HEK293 (cell line): Measurements from ENCODE around the gene DYTN.
"Not testable (repeated sequence)": the region's sequence is repeated elsewhere in the genome, so short reads cannot be mapped to it uniquely, and the experiment has no call there.

Experiments
- CTCF ChIA-PET: fragments of 350-600 bp; formaldehyde crosslinking; extraction: SDS; loops from one replicate; lab custom pipeline; 2021; ENCODE audit warnings: antibody characterized with exemption; lab: Yijun Ruan, JAX
- POLR2A ChIA-PET: fragments of 300-600 bp; formaldehyde crosslinking; extraction: SDS; loops from one replicate; lab custom pipeline; 2020; ENCODE audit warnings: antibody characterized with exemption, inconsistent platforms; lab: Yijun Ruan, JAX
- H3K27ac ChIP-seq: fragments of 200-500 bp; sonication (Bioruptor generic); 2 replicates; pipeline ENCODE4 v1.5.1; 2014; ENCODE audit warnings: low read depth, low read length, control low read depth, inconsistent platforms; ENCODE audit errors: extremely low read depth
- H3K36me3 ChIP-seq, 2 experiments: fragments of 200-500 bp in 1 of 2; sonication (Bioruptor generic) in 1 of 2; 1 replicate in 1 of 2; 2 replicates in 1 of 2; pipeline ENCODE4 v1.5.1; 2014 to 2017; ENCODE audit warnings: inconsistent platforms in 2 of 2, low read length in 2 of 2; ENCODE audit not compliant: control insufficient read depth in 2 of 2, insufficient read depth in 1 of 2
- H3K4me1 ChIP-seq: fragments of 200-500 bp; sonication (Bioruptor generic); 2 replicates; pipeline ENCODE4 v1.5.1; 2014; ENCODE audit warnings: mild to moderate bottlenecking, low read length, inconsistent platforms; ENCODE audit not compliant: control insufficient read depth, insufficient read depth
- H3K4me3 ChIP-seq: 2 replicates; pipeline ENCODE4 v1.5.1; 2011; ENCODE audit warnings: low read depth, mild to moderate bottlenecking, control low read depth, low read length, moderate library complexity
- H3K9me3 ChIP-seq: fragments of 200-500 bp; sonication (Bioruptor generic); 2 replicates; pipeline ENCODE4 v1.5.1; 2014; ENCODE audit warnings: low read depth, low read length, inconsistent platforms; ENCODE audit not compliant: control insufficient read depth, insufficient read depth
- OSR2 ChIP-seq: fragments of 450-650 bp; formaldehyde crosslinking; IDR thresholded peaks from 2 replicates; pipeline ENCODE4 v1.5.1; 2016; ENCODE audit warnings: missing biosample characterization, missing genetic modification characterization
- RBAK ChIP-seq: fragments of 450-650 bp; formaldehyde crosslinking; IDR thresholded peaks from 2 replicates; pipeline ENCODE4 v1.5.1; 2016; ENCODE audit warnings: missing biosample characterization, missing genetic modification characterization
- YY1 ChIP-seq: fragments of 450-650 bp; formaldehyde crosslinking; IDR thresholded peaks from 2 replicates; pipeline ENCODE4 v1.5.1; 2018; ENCODE audit warnings: missing biosample characterization, missing genetic modification characterization
- ZBTB49 ChIP-seq: fragments of 450-650 bp; formaldehyde crosslinking; IDR thresholded peaks from 2 replicates; pipeline ENCODE4 v1.5.1; 2016; ENCODE audit warnings: missing biosample characterization, missing genetic modification characterization, low read depth
- ZNF169 ChIP-seq: fragments of 450-650 bp; formaldehyde crosslinking; IDR thresholded peaks from 2 replicates; pipeline ENCODE4 v1.5.1; 2016; ENCODE audit warnings: missing biosample characterization, missing genetic modification characterization
- ZNF239 ChIP-seq: fragments of 450-650 bp; formaldehyde crosslinking; IDR thresholded peaks from 2 replicates; pipeline ENCODE4 v1.5.1; 2016; ENCODE audit warnings: missing biosample characterization, missing genetic modification characterization
- ZNF354C ChIP-seq: fragments of 450-650 bp; formaldehyde crosslinking; IDR thresholded peaks from 2 replicates; pipeline ENCODE4 v1.5.1; 2016; ENCODE audit warnings: missing biosample characterization, missing genetic modification characterization, low read depth, borderline replicate concordance
- ZNF404 ChIP-seq: fragments of 450-650 bp; formaldehyde crosslinking; IDR thresholded peaks from 2 replicates; pipeline ENCODE4 v1.5.1; 2017; ENCODE audit warnings: missing biosample characterization, missing genetic modification characterization
- ZNF555 ChIP-seq: fragments of 450-650 bp; formaldehyde crosslinking; conservative IDR thresholded peaks from 2 replicates; pipeline ENCODE4 v1.5.1; 2017; ENCODE audit warnings: missing biosample characterization, mild to moderate bottlenecking, missing genetic modification characterization, inconsistent platforms
- ZNF558 ChIP-seq: fragments of 450-650 bp; formaldehyde crosslinking; IDR thresholded peaks from 2 replicates; pipeline ENCODE4 v1.5.1; 2016; ENCODE audit warnings: missing biosample characterization, missing genetic modification characterization
- ZNF626 ChIP-seq: fragments of 450-650 bp; sonication (Bioruptor Pico); formaldehyde crosslinking; IDR thresholded peaks from 2 replicates; pipeline ENCODE4 v1.5.1; 2018; ENCODE audit warnings: missing biosample characterization, missing genetic modification characterization, inconsistent platforms
- ZNF677 ChIP-seq: fragments of 450-650 bp; IDR thresholded peaks from 2 replicates; pipeline ENCODE4 v1.5.0; 2018; ENCODE audit warnings: missing biosample characterization, mild to moderate bottlenecking, missing genetic modification characterization, moderate library complexity
- ZXDB ChIP-seq: fragments of 450-650 bp; formaldehyde crosslinking; IDR thresholded peaks from 2 replicates; pipeline ENCODE4 v1.5.1; 2016; ENCODE audit warnings: missing biosample characterization, missing genetic modification characterization
- TF ChIP-seq, protein P1 (sequence below): fragments of 450-650 bp; formaldehyde crosslinking; IDR thresholded peaks from 2 replicates; pipeline ENCODE4 v1.5.1; 2016; ENCODE audit warnings: missing biosample characterization, missing genetic modification characterization, borderline replicate concordance

The DYTN gene

DNA sequence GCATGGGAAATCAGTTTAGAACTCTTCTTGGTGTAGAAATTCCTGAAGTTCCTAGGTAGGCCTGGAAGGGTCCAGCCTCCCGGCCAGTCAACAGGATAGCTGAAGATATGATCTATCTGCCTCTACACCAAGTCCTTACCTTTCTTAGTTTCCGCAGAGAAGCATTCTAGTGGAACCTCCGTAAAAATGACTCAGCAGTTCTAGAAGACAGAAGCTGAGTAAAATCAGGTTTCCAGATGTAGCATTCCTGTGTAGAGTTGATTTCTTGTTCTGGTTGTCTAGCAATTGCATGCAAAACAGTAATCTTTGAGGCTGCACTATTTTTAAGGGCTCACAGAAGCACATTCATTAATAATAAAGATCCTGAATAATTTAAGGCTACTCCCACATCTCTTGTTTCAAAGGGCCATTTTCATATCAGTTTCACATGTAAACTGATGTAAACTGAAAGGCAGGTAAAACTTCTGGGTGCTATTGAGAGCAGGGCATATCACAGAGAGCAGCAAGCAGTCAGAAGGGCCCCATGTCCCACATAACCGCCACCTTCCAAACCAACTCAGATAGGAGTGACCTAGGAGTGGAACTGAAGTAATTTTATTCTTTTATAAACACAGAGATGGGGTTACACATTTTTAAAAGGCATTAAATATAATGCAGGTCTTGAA is 3.2 kb upstream of the DYTN start (continued):
- TF ChIP-seq ZNF404 (tag by site-specific recombination) (no peak), ZXDB (tag by site-specific recombination) (no peak)

DNA sequence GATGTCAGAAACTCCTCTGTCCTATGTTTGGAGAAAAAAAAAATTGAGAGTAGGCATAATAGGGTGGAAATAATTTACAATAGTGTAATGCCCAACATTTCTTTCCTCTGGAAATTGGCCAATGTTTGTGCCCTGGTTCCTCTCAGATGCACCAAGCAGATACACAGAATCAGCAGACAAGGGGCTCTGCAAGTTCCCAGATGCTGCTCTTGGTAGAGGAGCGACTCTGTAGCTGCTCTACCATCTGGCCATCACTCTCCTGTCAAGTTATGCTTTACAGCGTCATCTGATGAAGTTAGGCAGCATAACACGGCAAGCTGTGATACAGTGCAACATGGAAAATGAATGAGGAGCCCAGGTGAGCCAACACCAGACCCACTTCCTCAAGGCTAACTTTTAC is 1.6 kb downstream of the DYTN start:
- ChIA-PET POLR2A (no interaction called here), CTCF (interaction anchor here (0.7 kb wide), 1 partner anchor 278 kb away, joined by 3 read pairs; no protein-coding TSS in a partner anchor)
- H3K27ac ChIP-seq: no peak overlapping the region
- H3K4me1 ChIP-seq: no peaks in the 10 kb centered on the region
- H3K4me3 ChIP-seq: no peak overlapping the region
- H3K36me3 ChIP-seq: no peaks in the 10 kb centered on the region
- no peaks in the 10 kb centered on the region; the same call in 1 of the 2 replicates for H3K9me3 ChIP-seq
- TF ChIP-seq ZBTB49: no peak
- no peak for TF ChIP-seq ZNF677 (tag by site-specific recombination)
- TF ChIP-seq ZNF239: no peak
- TF ChIP-seq YY1 (tag by site-specific recombination): no peak
- TF ChIP-seq ZNF169 (tag by site-specific recombination): no peak
- no peak for TF ChIP-seq ZNF555
- no peak for TF ChIP-seq RBAK (tag by site-specific recombination)

DNA sequence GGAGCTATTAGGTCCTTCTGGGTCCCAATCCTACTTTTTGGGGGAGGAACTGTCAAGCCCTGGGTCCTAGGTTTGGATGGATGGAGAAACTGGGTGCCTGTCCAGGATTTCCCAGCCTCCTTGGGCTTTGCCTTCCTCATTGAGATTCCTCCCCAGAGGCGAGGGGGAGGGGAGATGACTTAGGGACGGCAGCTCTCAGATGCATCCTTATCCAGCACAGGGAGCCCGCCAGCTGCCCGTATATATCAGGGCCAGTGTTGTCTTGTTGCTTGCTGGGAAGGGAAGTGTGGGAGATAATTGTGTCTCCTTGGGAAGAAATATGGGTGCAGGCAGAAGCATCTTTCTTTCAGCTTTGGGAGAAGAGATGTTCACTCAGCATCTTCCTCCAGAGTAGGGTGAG is 3.0 kb downstream of the DYTN start:
- H3K9me3 ChIP-seq, H3K27ac ChIP-seq, H3K36me3 ChIP-seq, CTCF ChIA-PET, H3K4me3 ChIP-seq, H3K4me1 ChIP-seq, POLR2A ChIA-PET: not testable (repeated sequence)

GRCh38 chr2:206713746-206714145 is 4.5 kb downstream of the DYTN start:
- no peak overlapping the region for H3K27ac ChIP-seq
- no peaks in the 10 kb centered on the region for H3K9me3 ChIP-seq
- no peaks in the 10 kb centered on the region for H3K36me3 ChIP-seq
- ChIA-PET CTCF (interaction anchor here (0.7 to 1.6 kb wide), 2 partner anchors 19 to 20 kb away, joined by 3 read pairs; no protein-coding TSS in a partner anchor), POLR2A (no interaction called here)
- no peaks in the 10 kb centered on the region for H3K4me1 ChIP-seq
- no peak overlapping the region for H3K4me3 ChIP-seq
- TF ChIP-seq, protein P1, sequence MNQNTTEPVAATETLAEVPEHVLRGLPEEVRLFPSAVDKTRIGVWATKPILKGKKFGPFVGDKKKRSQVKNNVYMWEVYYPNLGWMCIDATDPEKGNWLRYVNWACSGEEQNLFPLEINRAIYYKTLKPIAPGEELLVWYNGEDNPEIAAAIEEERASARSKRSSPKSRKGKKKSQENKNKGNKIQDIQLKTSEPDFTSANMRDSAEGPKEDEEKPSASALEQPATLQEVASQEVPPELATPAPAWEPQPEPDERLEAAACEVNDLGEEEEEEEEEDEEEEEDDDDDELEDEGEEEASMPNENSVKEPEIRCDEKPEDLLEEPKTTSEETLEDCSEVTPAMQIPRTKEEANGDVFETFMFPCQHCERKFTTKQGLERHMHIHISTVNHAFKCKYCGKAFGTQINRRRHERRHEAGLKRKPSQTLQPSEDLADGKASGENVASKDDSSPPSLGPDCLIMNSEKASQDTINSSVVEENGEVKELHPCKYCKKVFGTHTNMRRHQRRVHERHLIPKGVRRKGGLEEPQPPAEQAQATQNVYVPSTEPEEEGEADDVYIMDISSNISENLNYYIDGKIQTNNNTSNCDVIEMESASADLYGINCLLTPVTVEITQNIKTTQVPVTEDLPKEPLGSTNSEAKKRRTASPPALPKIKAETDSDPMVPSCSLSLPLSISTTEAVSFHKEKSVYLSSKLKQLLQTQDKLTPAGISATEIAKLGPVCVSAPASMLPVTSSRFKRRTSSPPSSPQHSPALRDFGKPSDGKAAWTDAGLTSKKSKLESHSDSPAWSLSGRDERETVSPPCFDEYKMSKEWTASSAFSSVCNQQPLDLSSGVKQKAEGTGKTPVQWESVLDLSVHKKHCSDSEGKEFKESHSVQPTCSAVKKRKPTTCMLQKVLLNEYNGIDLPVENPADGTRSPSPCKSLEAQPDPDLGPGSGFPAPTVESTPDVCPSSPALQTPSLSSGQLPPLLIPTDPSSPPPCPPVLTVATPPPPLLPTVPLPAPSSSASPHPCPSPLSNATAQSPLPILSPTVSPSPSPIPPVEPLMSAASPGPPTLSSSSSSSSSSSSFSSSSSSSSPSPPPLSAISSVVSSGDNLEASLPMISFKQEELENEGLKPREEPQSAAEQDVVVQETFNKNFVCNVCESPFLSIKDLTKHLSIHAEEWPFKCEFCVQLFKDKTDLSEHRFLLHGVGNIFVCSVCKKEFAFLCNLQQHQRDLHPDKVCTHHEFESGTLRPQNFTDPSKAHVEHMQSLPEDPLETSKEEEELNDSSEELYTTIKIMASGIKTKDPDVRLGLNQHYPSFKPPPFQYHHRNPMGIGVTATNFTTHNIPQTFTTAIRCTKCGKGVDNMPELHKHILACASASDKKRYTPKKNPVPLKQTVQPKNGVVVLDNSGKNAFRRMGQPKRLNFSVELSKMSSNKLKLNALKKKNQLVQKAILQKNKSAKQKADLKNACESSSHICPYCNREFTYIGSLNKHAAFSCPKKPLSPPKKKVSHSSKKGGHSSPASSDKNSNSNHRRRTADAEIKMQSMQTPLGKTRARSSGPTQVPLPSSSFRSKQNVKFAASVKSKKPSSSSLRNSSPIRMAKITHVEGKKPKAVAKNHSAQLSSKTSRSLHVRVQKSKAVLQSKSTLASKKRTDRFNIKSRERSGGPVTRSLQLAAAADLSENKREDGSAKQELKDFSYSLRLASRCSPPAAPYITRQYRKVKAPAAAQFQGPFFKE (tag by site-specific recombination): no peak
- TF ChIP-seq ZNF558 (tag by site-specific recombination) (no peak), OSR2 (tag by site-specific recombination) (no peak), ZNF626 (tag by site-specific recombination) (no peak), ZNF354C (no peak)
